Calu3 (cell line): ENCODE measurements around the gene CETP. TPM values are rescaled to one million over a fixed set of nuclear protein-coding genes. Genes with fewer than 3 reads are reported as not detected.
A peak's percentile ranks its signal among the peaks of the same experiment; 100 is the strongest.
"Not testable (repeated sequence)": the region's sequence is repeated elsewhere in the genome, so short reads cannot be mapped to it uniquely, and the experiment has no call there.

Experiments
- BruUV-seq: library from RNA; stranded (reverse); fragments of 400-500 nt; replicated peaks from 2 replicates; lab custom pipeline; 2021; lab: Mats Ljungman, UMichigan
- CTCF ChIA-PET: fragments of 300-600 bp; sonication (Branson Sonifier 250); formaldehyde crosslinking; loops from one replicate; lab custom pipeline; 2022; ENCODE audit warnings: antibody characterized with exemption; lab: Charles Lee
- DNase-seq: peaks from one replicate; pipeline ENCODE4 v3.0.0; 2022
- H3K27ac Mint-ChIP-seq: one replicate; pipeline ENCODE4 v1.8.0; 2022; ENCODE audit warnings: mixed read lengths; ENCODE audit not compliant: unreplicated experiment
- H3K27me3 Mint-ChIP-seq: one replicate; pipeline ENCODE4 v1.8.0; 2022; ENCODE audit warnings: mixed read lengths; ENCODE audit not compliant: unreplicated experiment
- H3K36me3 Mint-ChIP-seq: one replicate; pipeline ENCODE4 v1.8.0; 2022; ENCODE audit warnings: mild to moderate bottlenecking, moderate library complexity, mixed read lengths; ENCODE audit not compliant: insufficient read depth, unreplicated experiment
- H3K4me1 Mint-ChIP-seq: one replicate; pipeline ENCODE4 v1.8.0; 2022; ENCODE audit warnings: mild to moderate bottlenecking, low read depth, mixed read lengths; ENCODE audit not compliant: unreplicated experiment
- H3K4me3 Mint-ChIP-seq: one replicate; pipeline ENCODE4 v1.8.0; 2022; ENCODE audit warnings: mild to moderate bottlenecking, low read depth, moderate library complexity, mixed read lengths; ENCODE audit not compliant: unreplicated experiment
- H3K9me3 Mint-ChIP-seq: one replicate; pipeline ENCODE4 v1.8.0; 2022; ENCODE audit warnings: low read depth, mixed read lengths; ENCODE audit not compliant: unreplicated experiment
- intact Hi-C: fragments of 100-400 bp; cut with micrococcal nuclease; formaldehyde crosslinking; loops from one replicate; pipeline ENCODE4 v1.10.0; 2022; ENCODE audit not compliant: unreplicated experiment
- total RNA-seq: library from RNA; stranded (reverse); gene quantifications from 2 replicates; pipeline ENCODE4 v1.2.3, GENCODE V29; 2022
- TF ChIP-seq, protein P1 (sequence below): fragments of 200-600 bp; IDR thresholded peaks from one replicate; pipeline ENCODE4 v1.8.0; 2022; ENCODE audit warnings: antibody characterized with exemption; ENCODE audit not compliant: unreplicated experiment

CETP gene
- total RNA-seq, 1 experiment from 2014 or later = not detected

DNA sequence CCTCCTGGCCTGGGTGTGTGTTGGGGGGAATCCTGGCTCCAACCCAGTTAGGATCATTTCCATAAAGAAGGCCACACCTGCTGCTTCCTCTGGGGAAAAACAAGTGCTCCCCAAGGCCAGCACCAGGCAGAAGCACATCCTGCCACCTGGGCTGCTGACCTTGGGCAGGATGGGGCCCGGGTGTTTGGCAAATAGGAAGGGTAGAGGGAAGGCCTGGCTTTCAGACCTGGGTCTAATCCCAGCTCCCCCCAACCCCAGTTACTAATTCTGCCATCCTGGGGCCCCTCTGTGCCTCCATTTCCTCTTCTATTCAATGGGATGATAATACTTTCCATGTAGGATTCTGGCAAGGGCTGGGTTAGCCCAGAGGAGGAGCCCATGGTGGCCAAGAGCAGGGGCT lies 24.6 kb downstream of the CETP start:
- no TSS peak for BruUV-seq
- Mint-ChIP-seq H3K9me3 (no peaks in the 10 kb centered on the region), H3K4me1 (peaks cover 32% of the 10 kb centered on the region), H3K36me3 (peaks cover 11% of the 10 kb centered on the region), H3K27ac (no peak overlapping the region), H3K27me3 (peaks cover 43% of the 10 kb centered on the region), H3K4me3 (no peak overlapping the region)
- CTCF ChIA-PET = no interaction called here
- TF ChIP-seq, protein P1, sequence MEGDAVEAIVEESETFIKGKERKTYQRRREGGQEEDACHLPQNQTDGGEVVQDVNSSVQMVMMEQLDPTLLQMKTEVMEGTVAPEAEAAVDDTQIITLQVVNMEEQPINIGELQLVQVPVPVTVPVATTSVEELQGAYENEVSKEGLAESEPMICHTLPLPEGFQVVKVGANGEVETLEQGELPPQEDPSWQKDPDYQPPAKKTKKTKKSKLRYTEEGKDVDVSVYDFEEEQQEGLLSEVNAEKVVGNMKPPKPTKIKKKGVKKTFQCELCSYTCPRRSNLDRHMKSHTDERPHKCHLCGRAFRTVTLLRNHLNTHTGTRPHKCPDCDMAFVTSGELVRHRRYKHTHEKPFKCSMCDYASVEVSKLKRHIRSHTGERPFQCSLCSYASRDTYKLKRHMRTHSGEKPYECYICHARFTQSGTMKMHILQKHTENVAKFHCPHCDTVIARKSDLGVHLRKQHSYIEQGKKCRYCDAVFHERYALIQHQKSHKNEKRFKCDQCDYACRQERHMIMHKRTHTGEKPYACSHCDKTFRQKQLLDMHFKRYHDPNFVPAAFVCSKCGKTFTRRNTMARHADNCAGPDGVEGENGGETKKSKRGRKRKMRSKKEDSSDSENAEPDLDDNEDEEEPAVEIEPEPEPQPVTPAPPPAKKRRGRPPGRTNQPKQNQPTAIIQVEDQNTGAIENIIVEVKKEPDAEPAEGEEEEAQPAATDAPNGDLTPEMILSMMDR = no peak
- intact Hi-C loops = no loop called here
- DNase-seq = no peak

DNA sequence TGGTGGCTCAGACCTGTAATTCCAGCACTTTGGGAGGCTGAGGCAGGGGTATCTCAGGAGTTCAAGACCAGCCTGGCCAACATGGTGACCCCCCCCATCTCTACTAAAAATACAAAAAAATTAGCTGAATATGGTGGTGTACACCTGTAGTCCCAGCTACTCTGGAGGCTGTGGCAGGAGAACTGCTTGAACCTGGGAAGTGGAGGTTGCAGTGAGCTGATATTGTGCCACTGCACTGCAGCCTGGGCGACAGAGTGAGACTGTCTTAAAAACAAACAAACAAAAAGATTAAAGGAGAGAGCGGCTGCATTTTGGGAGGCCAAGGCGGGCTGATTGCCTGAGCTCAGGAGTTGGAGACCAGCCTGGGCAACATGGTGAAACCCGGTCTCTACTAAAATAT lies 25.2 kb downstream of the CETP start:
- BruUV-seq, DNase-seq, intact Hi-C loops, CTCF ChIA-PET, H3K4me3 Mint-ChIP-seq, H3K9me3 Mint-ChIP-seq, H3K27ac Mint-ChIP-seq: not testable (repeated sequence)
- Mint-ChIP-seq H3K4me1 (peaks cover 32% of the 10 kb centered on the region), H3K27me3 (peaks cover 38% of the 10 kb centered on the region), H3K36me3 (peaks cover 11% of the 10 kb centered on the region)

DNA sequence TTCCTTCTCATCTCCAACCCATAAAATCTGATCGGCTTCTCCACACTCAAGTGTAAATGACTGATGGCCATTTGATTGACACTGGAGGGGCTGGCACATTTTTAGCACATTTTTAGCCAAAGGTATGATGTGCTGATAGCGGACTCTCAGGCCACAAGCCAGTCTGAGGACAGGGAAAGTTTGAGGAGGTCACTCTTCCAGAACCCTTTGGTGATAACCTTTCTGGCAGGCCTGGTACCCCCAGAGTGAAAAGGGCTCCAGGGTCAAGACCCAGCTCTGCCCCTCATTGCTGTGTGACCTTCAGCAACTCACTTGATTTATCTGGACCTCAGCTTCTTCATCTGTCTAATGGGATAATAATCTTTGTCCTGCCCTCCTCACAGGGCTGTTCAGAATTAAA lies 25.9 kb downstream of the CETP start:
- Mint-ChIP-seq H3K4me3 (no peak overlapping the region), H3K36me3 (peaks cover 11% of the 10 kb centered on the region), H3K27me3 (peaks cover 30% of the 10 kb centered on the region), H3K4me1 (peaks cover 32% of the 10 kb centered on the region), H3K9me3 (no peaks in the 10 kb centered on the region), H3K27ac (no peak overlapping the region)
- BruUV-seq = no TSS peak
- CTCF ChIA-PET = no interaction called here
- intact Hi-C loops = no loop called here
- no peak for DNase-seq
- TF ChIP-seq, protein P1 = no peak

DNA sequence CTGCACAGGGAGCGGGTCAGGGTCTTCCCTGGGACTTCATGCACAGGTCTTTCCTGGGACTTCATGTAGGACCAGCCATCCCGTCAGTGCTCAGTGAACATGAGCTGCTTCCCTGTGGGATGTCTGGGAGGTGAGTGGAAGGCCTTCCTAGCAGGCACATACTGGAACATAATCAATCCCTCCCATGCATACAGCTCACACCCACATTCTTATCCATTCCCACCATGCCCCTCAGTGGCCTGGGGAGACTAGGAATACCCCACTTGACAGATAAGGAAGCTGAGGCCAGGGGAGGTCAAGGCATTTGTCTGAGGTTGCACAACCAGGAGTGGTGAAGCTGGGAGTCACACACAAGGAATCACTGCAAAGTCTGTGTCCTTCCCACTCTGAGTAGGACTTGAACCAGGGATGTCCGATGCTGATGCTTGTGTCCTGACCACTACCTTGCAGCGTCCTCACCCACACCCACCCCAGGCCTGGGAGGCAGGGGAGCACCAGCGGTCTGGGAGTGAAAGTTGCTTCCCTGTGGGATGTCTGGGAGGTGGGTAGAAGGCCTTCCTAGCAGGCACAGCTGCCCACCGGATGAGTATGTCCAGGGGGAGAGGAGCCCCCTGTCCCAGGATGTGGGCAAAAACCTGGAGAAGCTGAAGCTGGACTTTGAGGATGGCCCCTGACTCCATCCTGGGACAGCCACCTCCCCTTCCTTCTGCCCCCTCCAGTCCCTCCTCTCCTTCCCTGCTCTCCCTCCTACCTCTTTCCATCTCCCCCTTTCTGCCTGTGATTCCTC lies 26.6 kb downstream of the CETP start:
- peaks cover 32% of the 10 kb centered on the region for H3K4me1 Mint-ChIP-seq
- intact Hi-C loops = no loop called here
- H3K36me3 Mint-ChIP-seq = peaks cover 11% of the 10 kb centered on the region
- TF ChIP-seq, protein P1 = no peak
- no peak for DNase-seq
- H3K27me3 Mint-ChIP-seq = peaks cover 29% of the 10 kb centered on the region
- H3K27ac Mint-ChIP-seq = peak overlapping the region; percentile 48
- peak overlapping the region; percentile 95 for H3K4me3 Mint-ChIP-seq
- no TSS peak for BruUV-seq
- CTCF ChIA-PET = no interaction called here
- H3K9me3 Mint-ChIP-seq = no peaks in the 10 kb centered on the region
